K562 (cell line): ENCODE measurements around the gene CRY2. TPM values are rescaled to one million over a fixed set of nuclear protein-coding genes. Genes with fewer than 3 reads are reported as not detected.

ENCODE experiments used
- ELF1 ChIP-seq: fragments of 200-800 bp; sonication (Bioruptor generic); IDR thresholded peaks from 2 replicates; pipeline ENCODE4 v1.6.1; 2016; ENCODE audit warnings: missing genetic modification characterization, missing compliant biosample characterization
- HCFC1 ChIP-seq: IDR thresholded peaks from 2 replicates; pipeline ENCODE4 v1.6.1; 2012; ENCODE audit warnings: low read depth, low read length, improper control_type of control experiment
- KDM5B ChIP-seq: fragments of 200-600 bp; sonication (generic); IDR thresholded peaks from 2 replicates; pipeline ENCODE4 v1.6.1; 2012; ENCODE audit warnings: low read depth, mild to moderate bottlenecking, moderate library complexity, low read length, control low read depth, inconsistent platforms; ENCODE audit not compliant: insufficient replicate concordance
- MNT ChIP-seq, 2 experiments: fragments of 450-650 bp; conservative IDR thresholded peaks; 2 replicates each; pipeline ENCODE4 v1.6.1; 2017; ENCODE audit warnings: mild to moderate bottlenecking in 2 of 2, moderate library complexity in 2 of 2
- NRF1 ChIP-seq, 2 experiments: fragments of 450-650 bp; IDR thresholded peaks in 1 of 2; conservative IDR thresholded peaks in 1 of 2; 2 replicates each; pipeline ENCODE4 v1.6.1; 2014; ENCODE audit warnings: mild to moderate bottlenecking in 2 of 2
- PCBP2 ChIP-seq: fragments of 200-400 bp; formaldehyde crosslinking; IDR thresholded peaks from 2 replicates; pipeline ENCODE4 v1.6.1; 2018; ENCODE audit warnings: low read length, low read depth, mild to moderate bottlenecking, moderate library complexity; ENCODE audit not compliant: poor library complexity, severe bottlenecking
- PKNOX1 ChIP-seq: fragments of 450-650 bp; IDR thresholded peaks from 2 replicates; pipeline ENCODE4 v1.6.1; 2016
- REST ChIP-seq, 2 experiments: fragments of 450-650 bp; formaldehyde crosslinking in 1 of 2; IDR thresholded peaks; 2 replicates each; pipeline versions ENCODE4 v1.4.0 to v1.6.1; 2014 to 2020; ENCODE audit warnings: mild to moderate bottlenecking in 2 of 2, borderline replicate concordance in 1 of 2, low read depth in 1 of 2
- TBL1XR1 ChIP-seq, 2 experiments: IDR thresholded peaks; 2 replicates each; pipeline ENCODE4 v1.6.1; 2012; ENCODE audit warnings: improper control_type of control experiment in 2 of 2, low read length in 2 of 2, mild to moderate bottlenecking in 1 of 2
- TSC22D4 ChIP-seq: fragments of 450-650 bp; IDR thresholded peaks from 2 replicates; pipeline ENCODE4 v1.6.1; 2016; ENCODE audit warnings: missing genetic modification characterization, missing biosample characterization, control low read depth
- ZBTB5 ChIP-seq: fragments of 450-650 bp; IDR thresholded peaks from 2 replicates; pipeline ENCODE4 v1.6.1; 2017; ENCODE audit warnings: antibody characterized with exemption
- polyA plus RNA-seq, 8 experiments: library from polyadenylated mRNA; depleted of rRNA in 4 of 8; stranded (reverse) in 5 of 8; unstranded in 3 of 8; fragments of >200 nt; fragmentation: Nextera tagmentation in 2 of 8; fragmentation: Illumina TruSeq in 1 of 8; extraction: Ambion mirVana in 2 of 8; extraction: Trizol in 1 of 8; gene quantifications; 2 replicates each; pipeline versions ENCODE4 v1.2.1 to v1.2.3, GENCODE V29; 2011 to 2014; ENCODE audit warnings: inconsistent platforms in 1 of 8, missing spikeins in 1 of 8
- total RNA-seq, 7 experiments: library from RNA; depleted of rRNA in 6 of 7; stranded (reverse); fragments of >200 nt in 6 of 7; fragmentation: Illumina TruSeq in 2 of 7; extraction: Trizol in 2 of 7; gene quantifications; 2 replicates each; pipeline versions ENCODE4 v1.2.1 to v1.2.3, GENCODE V29; 2011 to 2021; ENCODE audit warnings: low replicate concordance in 1 of 7

CRY2 gene
- total and polyA plus RNA-seq, 9 of the 15 experiments (the other 6 are each of a cell fraction or from before 2014, with no cell fraction given) = 2.3 to 23.9 (median 14.8) TPM

GRCh38 chr11:45804761-45805304 lies 42.4 kb upstream of the CRY2 start, which contains the start of gene SLC35C1 (continued):
- TF ChIP-seq PKNOX1 (peak; percentile 57; the same call in 1 of the 2 replicates), MNT (conservative IDR thresholded peaks at IDR 0.05) (peak; percentile 91 to 95), TBL1XR1 (IDR thresholded peaks at IDR 0.05; ENCODE audit: low read length in 2 of 2) (0 out of 4 replicates have a peak, but pooled peaks of 1 of the 2 experiments have one; percentile 11), HCFC1 (peak; percentile 51; the same call in 1 of the 2 replicates), PCBP2 (no peak), ZBTB5 (no peak), TSC22D4 (no peak), KDM5B (no peak), ELF1 (tag) (peak; percentile 91), REST (IDR thresholded peaks at IDR 0.05; ENCODE audit: borderline replicate concordance) (peak; percentile 47; the same call in 1 of the 2 replicates), REST (CRISPR knock-in tag; IDR thresholded peaks at IDR 0.05; ENCODE audit: low read depth) (no peak), NRF1 (conservative IDR thresholded peaks at IDR 0.05 in 1 of 2, IDR thresholded peaks at IDR 0.05 in 1 of 2) (peak; percentile 76 to 80)
